PC-3 (cell line): Measurements from ENCODE around the gene FAM221A.

Experiments
- CTCF ChIP-seq: fragments of 300-600 bp; sonication (generic); conservative IDR thresholded peaks from 2 replicates; pipeline ENCODE4 v1.5.1; 2017; ENCODE audit warnings: antibody characterized with exemption, low read depth, mild to moderate bottlenecking, low read length
- EZH2phosphoT487 ChIP-seq: fragments of 300-600 bp; sonication (generic); IDR thresholded peaks from 2 replicates; pipeline ENCODE4 v1.6.1; 2018; ENCODE audit warnings: mild to moderate bottlenecking, antibody characterized with exemption, low read length, borderline replicate concordance

GRCh38 chr7:23655433-23655832, 24.6 kb upstream of the FAM221A start:
- TF ChIP-seq CTCF = no peak
- TF ChIP-seq EZH2phosphoT487 = no peak
